NCI-H748 treated with DMSO at 0.1 percent for 48 hours (cell line): Measurements from ENCODE around the gene MRGPRE.

Source experiments
- DNase-seq: peaks from one replicate; lab custom pipeline; 2025; lab: John Stamatoyannopoulos, UW

The MRGPRE gene

GRCh38 chr11:3196161-3197043, 35.8 kb downstream of the MRGPRE start:
- DNase-seq = no peak

GRCh38 chr11:3195251-3196160, 36.7 kb downstream of the MRGPRE start:
- DNase-seq = no peak

GRCh38 chr11:3194016-3194816, 38.0 kb downstream of the MRGPRE start:
- DNase-seq = no peak

- DNase-seq = no peak
Observed at GRCh38 chr11:3193373-3194015, 38.7 kb downstream of the MRGPRE start.

GRCh38 chr11:3192511-3193372, 39.5 kb downstream of the MRGPRE start:
- no peak for DNase-seq

- DNase-seq = no peak
Observed at GRCh38 chr11:3191586-3192324, 40.5 kb downstream of the MRGPRE start.

- no peak for DNase-seq
Observed at GRCh38 chr11:3190600-3190999, 41.6 kb downstream of the MRGPRE start.

GRCh38 chr11:3189886-3190583, 42.2 kb downstream of the MRGPRE start:
- DNase-seq = no peak

GRCh38 chr11:3189196-3189843, 42.9 kb downstream of the MRGPRE start:
- DNase-seq = no peak

GRCh38 chr11:3188496-3189195, 43.6 kb downstream of the MRGPRE start:
- DNase-seq = no peak

- no peak for DNase-seq
Observed at GRCh38 chr11:3186166-3186953, 45.9 kb downstream of the MRGPRE start.

- DNase-seq = no peak
Observed at GRCh38 chr11:3184732-3185347, 47.4 kb downstream of the MRGPRE start.

GRCh38 chr11:3183523-3183922, 48.7 kb downstream of the MRGPRE start:
- DNase-seq = no peak

GRCh38 chr11:3182462-3182852, 49.8 kb downstream of the MRGPRE start:
- DNase-seq = no peak

GRCh38 chr11:3181725-3182461, 50.3 kb downstream of the MRGPRE start:
- no peak for DNase-seq

GRCh38 chr11:3180869-3181268, 51.3 kb downstream of the MRGPRE start:
- no peak for DNase-seq
